Measurements from ENCODE around the gene EP300.
A peak's percentile ranks its signal among the peaks of the same experiment; 100 is the strongest.
"Not testable (repeated sequence)": the region's sequence is repeated elsewhere in the genome, so short reads cannot be mapped to it uniquely, and the experiment has no call there.

Gene EP300

GRCh38 chr22:41146573-41146972 lies 54.2 kb downstream of the EP300 start:
- DNase-seq = no peak

- DNase-seq = no peak
These were observed 55.3 kb downstream of the EP300 start for GRCh38 chr22:41147722-41148121.

- no peak for DNase-seq
These were observed 60.5 kb downstream of the EP300 start for GRCh38 chr22:41152902-41153301.

GRCh38 chr22:41157083-41157482 lies 64.7 kb downstream of the EP300 start:
- no peak for DNase-seq

GRCh38 chr22:41169157-41169556 lies 76.8 kb downstream of the EP300 start:
- no peak for DNase-seq

GRCh38 chr22:41171996-41172395 lies 79.6 kb downstream of the EP300 start:
- no peak for DNase-seq

- DNase-seq = no peak
These were observed 83.2 kb downstream of the EP300 start for GRCh38 chr22:41175546-41175945.

- DNase-seq = peak in 5 of 56 donors; percentile 5 to 25 (median 8)
These were observed 84.7 kb downstream of the EP300 start for GRCh38 chr22:41177040-41177621.

GRCh38 chr22:41177622-41178424 lies 85.4 kb downstream of the EP300 start:
- DNase-seq = no peak

GRCh38 chr22:41178425-41178975 lies 86.1 kb downstream of the EP300 start:
- DNase-seq = peak in 37 of 56 donors; percentile 4 to 79 (median 46)

GRCh38 chr22:41180362-41180761 lies 88.0 kb downstream of the EP300 start:
- DNase-seq = not testable (repeated sequence)

- no peak for DNase-seq
These were observed 88.5 kb downstream of the EP300 start for GRCh38 chr22:41180926-41181325.

- DNase-seq = no peak
These were observed 89.2 kb downstream of the EP300 start for GRCh38 chr22:41181349-41182241.

GRCh38 chr22:41184679-41185078 lies 92.3 kb downstream of the EP300 start:
- DNase-seq = no peak

GRCh38 chr22:41191467-41191866 lies 99.1 kb downstream of the EP300 start:
- no peak for DNase-seq

- DNase-seq = no peak
These were observed 101.4 kb downstream of the EP300 start for GRCh38 chr22:41193829-41194228.

- DNase-seq = peak in 55 of 56 donors; percentile 33 to 94 (median 73)
These were observed 104.9 kb downstream of the EP300 start for GRCh38 chr22:41197038-41197972.

GRCh38 chr22:41198027-41198580 lies 105.7 kb downstream of the EP300 start:
- peak in 6 of 56 donors; percentile 4 to 38 (median 10) for DNase-seq

- DNase-seq = no peak
These were observed 108.7 kb downstream of the EP300 start for GRCh38 chr22:41201141-41201540.

GRCh38 chr22:41203118-41203517 lies 110.7 kb downstream of the EP300 start:
- no peak for DNase-seq

Measured in amygdala (tissue), 56 donors.